GM12864 (cell line): Measurements from ENCODE around the gene TSPAN9.
A peak's percentile ranks its signal among the peaks of the same experiment; 100 is the strongest.

Experiments
- DNase-seq: peaks from one replicate; pipeline ENCODE4 v3.0.0-alpha.2; 2011; ENCODE audit warnings: low read depth
- H3K4me3 ChIP-seq: 2 replicates; pipeline ENCODE4 v1.5.1; 2011; ENCODE audit warnings: mild to moderate bottlenecking, low read depth, low read length, control low read depth
- TF ChIP-seq, protein P1 (sequence below): IDR thresholded peaks from 2 replicates; pipeline ENCODE4 v1.5.1; 2011; ENCODE audit warnings: low read depth, mild to moderate bottlenecking, moderate library complexity, low read length, control low read depth, inconsistent platforms; ENCODE audit errors: missing control alignments

Gene TSPAN9

DNA sequence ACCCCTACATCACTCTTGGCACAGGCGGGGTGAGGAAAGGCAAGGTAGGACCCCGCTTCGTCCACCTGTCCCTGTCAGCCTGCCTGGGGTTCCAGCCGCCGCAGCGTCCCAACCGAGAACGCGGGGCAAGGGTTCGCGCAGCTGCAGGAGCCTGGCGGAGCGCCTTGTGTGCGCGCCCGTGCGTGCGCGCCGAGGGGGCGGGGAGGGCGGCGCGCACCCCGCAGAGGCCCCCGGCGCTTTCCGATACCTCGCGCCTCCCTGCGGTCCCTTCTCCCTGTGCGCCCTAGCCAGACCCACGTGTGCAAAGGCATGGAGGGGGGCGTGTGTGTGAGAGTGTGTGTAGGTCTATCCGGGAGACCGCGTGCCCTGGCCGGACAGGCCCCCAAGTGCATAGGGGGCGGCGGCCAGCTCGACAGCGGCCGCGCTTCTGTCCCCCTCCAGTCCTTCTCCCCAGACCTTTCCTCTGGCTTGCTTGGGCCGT, 122.4 kb downstream of the TSPAN9 start:
- TF ChIP-seq, protein P1, sequence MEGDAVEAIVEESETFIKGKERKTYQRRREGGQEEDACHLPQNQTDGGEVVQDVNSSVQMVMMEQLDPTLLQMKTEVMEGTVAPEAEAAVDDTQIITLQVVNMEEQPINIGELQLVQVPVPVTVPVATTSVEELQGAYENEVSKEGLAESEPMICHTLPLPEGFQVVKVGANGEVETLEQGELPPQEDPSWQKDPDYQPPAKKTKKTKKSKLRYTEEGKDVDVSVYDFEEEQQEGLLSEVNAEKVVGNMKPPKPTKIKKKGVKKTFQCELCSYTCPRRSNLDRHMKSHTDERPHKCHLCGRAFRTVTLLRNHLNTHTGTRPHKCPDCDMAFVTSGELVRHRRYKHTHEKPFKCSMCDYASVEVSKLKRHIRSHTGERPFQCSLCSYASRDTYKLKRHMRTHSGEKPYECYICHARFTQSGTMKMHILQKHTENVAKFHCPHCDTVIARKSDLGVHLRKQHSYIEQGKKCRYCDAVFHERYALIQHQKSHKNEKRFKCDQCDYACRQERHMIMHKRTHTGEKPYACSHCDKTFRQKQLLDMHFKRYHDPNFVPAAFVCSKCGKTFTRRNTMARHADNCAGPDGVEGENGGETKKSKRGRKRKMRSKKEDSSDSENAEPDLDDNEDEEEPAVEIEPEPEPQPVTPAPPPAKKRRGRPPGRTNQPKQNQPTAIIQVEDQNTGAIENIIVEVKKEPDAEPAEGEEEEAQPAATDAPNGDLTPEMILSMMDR = no peak
- no peak for DNase-seq
- H3K4me3 ChIP-seq = no peak overlapping the region

DNA sequence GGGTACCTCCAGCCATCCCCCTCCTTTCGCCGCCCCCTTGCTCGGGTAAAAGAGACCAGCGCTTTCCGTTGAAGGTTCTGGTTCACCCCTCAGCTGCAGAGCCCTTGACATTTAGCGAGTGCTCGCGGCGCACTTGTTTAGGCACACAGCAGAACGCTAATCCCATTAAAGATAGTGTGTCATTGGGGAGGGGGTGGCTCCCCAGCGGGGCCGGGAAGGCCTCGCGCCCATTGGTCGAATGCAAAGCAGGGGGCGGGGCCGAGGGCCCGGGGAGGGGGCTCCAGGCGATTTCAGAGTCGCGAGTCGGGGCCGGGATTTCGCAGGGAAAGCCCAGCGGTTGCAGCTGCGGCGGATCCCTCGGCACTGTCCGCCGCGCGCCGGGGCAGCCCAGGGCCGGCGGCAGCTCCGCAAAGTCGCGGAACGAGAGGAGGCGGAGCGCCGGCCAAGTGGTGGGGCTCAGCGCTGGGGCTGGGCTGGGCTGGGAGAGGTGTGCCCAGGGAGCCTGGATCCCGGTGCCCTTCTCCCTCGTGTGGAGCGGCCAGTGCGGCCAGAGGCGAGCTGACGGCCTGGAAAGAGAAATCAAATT, 122.9 kb downstream of the TSPAN9 start:
- TF ChIP-seq, protein P1 = no peak
- no peak for DNase-seq
- no peak overlapping the region for H3K4me3 ChIP-seq

DNA sequence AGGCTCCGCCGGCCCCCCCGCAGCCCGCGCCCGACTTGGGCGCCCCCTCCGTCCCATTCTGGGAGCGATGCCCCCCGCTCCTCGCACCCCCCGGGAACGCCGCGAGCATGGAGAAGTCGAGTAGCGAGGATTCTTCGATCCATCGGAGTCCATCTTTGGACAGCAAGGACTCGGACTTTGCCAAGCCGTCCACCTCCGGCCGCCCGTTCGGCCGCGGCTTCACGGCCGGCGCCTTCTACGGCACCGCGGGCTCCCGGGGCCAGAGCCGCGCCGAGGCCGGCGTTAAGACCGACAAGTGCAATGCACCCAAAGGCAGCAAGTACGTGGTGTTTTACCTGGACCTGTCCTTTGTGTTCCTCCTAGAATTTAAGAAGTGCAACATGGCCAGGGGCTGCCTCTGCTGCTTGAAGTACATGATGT, 123.6 kb downstream of the TSPAN9 start:
- DNase-seq = no peak
- TF ChIP-seq, protein P1 = no peak
- H3K4me3 ChIP-seq = no peak overlapping the region

DNA sequence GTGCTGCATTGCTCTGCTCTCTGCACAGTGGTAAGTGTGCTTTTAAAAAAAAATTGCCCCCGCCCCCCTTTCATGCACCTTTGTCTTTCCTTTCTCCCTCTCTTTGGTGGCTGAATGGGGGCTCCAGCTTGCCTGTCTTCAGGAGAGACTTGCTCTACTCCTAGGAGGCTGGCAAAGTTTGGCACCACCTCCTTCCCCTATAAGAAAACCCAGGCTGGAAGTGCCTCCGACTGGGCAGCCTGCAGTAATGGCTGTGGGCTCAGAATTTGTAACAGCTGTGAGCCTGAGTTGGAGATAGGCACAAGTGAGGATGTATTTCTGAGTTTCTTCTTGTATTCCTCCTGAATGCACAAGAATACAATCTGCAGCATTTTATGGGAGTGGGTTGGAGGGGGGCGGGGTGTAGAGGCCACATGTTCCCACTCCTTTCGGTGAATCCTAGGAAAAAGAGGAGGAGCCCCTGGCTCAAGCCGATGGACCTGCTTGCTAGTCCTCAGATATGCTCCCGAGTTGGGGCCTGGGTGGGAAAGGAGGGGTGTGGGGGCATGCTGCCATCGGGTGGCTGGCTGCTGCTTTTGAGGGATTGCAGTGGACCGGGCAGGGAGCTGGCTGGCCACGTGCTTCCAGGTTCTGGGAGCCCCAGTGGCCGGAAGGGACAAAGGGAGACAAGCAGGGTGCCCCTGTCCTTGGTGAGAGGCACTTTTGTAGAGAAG, 124.3 kb downstream of the TSPAN9 start:
- H3K4me3 ChIP-seq = no peak overlapping the region
- no peak for DNase-seq
- TF ChIP-seq, protein P1 = no peak

DNA sequence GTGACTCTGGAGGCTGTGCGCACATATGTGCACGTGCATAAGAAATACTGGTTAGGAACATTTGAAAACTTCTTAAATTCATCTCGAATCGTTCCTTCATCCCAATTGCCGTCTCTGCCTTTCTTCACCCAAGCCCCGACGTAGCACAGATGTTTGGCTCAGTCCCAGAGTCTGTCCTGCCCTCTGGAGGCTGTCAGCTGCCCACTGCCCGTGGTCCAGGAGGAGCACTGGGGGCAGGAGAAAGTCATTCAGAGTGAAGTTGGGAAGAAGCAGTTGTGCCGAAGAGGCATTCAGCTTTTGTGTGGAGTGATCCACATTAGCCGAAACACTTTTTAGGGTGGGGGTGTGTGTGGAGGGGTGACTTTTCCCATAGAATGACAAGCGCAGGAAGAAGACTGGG, 124.9 kb downstream of the TSPAN9 start:
- TF ChIP-seq, protein P1 = no peak
- no peak for DNase-seq

DNA sequence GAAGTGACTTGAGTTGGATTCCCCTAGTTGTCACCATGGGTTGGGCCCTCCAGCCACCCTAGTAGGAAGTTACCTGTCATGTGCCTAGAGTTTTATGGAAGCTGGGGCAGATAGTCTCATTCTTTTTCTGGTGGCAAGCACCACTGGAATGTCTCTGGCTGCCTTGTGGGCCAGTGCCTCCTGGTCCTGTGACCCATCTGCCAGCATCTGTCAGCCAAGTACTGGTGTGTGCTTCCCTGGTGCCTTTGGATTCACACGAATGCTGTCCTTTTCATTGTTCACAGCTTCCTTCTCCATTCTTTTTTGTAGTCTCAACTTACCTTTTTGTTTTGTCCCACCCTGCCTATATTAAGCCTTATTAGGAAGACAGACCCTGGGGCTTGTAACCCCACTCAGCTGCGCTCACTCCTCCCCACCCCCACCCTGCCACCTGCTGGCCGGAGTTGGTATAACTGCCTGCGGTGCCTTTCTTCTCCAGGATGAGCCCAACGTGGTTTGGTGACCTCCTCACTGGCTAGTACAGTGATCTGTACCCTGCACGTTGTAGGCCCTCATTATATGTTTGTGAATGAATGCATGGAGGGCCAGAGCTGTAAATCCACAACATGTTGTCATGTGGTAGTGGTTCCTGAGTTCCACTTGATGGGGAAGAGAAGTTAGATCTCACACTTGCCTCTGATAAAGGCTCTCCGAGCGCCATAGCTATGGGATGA, 125.7 kb downstream of the TSPAN9 start:
- TF ChIP-seq, protein P1 = peak; percentile 91
- no peak overlapping the region for H3K4me3 ChIP-seq
- DNase-seq = no peak

More for the DNA sequence above, 124.9 kb downstream of the TSPAN9 start:
- H3K4me3 ChIP-seq = no peak overlapping the region
